ENCODE results near the gene QRFP. TPM values are rescaled to one million over a fixed set of nuclear protein-coding genes. Genes with fewer than 3 reads are reported as not detected.

The QRFP gene
- total RNA-seq, 4 donors from 2014 or later: 0.18 TPM; not detected in 3

GRCh38 chr9:130883479-130883878 is 13.1 kb downstream of the QRFP start:
- H3K27me3 ChIP-seq: no peaks in the 10 kb centered on the region
- intact Hi-C loops (cut with DNase I): no loop called here
- peaks cover 0 to 34% (median 8%) of the 10 kb centered on the region in 3 donors for H3K4me1 ChIP-seq
- TF ChIP-seq, protein P1, sequence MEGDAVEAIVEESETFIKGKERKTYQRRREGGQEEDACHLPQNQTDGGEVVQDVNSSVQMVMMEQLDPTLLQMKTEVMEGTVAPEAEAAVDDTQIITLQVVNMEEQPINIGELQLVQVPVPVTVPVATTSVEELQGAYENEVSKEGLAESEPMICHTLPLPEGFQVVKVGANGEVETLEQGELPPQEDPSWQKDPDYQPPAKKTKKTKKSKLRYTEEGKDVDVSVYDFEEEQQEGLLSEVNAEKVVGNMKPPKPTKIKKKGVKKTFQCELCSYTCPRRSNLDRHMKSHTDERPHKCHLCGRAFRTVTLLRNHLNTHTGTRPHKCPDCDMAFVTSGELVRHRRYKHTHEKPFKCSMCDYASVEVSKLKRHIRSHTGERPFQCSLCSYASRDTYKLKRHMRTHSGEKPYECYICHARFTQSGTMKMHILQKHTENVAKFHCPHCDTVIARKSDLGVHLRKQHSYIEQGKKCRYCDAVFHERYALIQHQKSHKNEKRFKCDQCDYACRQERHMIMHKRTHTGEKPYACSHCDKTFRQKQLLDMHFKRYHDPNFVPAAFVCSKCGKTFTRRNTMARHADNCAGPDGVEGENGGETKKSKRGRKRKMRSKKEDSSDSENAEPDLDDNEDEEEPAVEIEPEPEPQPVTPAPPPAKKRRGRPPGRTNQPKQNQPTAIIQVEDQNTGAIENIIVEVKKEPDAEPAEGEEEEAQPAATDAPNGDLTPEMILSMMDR (IDR thresholded peaks at IDR 0.05): no peak
- no peak for TF ChIP-seq POLR2A (IDR thresholded peaks at IDR 0.05)
- peaks cover 50 to 100% (median 74%) of the 10 kb centered on the region in 3 donors for H3K36me3 ChIP-seq
- no peak overlapping the region for H3K27ac ChIP-seq
- WGBS, 2 donors: 82 to 85% methylated on average over 4 to 5 of the region's 5 CpGs
- no peaks in the 10 kb centered on the region for H3K9me3 ChIP-seq
- no peak for DNase-seq
- H3K4me3 ChIP-seq: no peak overlapping the region

GRCh38 chr9:130882696-130883225 is 13.9 kb downstream of the QRFP start:
- no peaks in the 10 kb centered on the region for H3K9me3 ChIP-seq
- peaks cover 54 to 100% (median 74%) of the 10 kb centered on the region in 3 donors for H3K36me3 ChIP-seq
- WGBS, 2 donors: 75 to 86% methylated on average over 6 to 7 of the region's 15 CpGs
- no peak overlapping the region for H3K27ac ChIP-seq
- DNase-seq: no peak
- H3K4me1 ChIP-seq: peaks cover 0 to 31% (median 8%) of the 10 kb centered on the region in 3 donors
- H3K27me3 ChIP-seq: no peaks in the 10 kb centered on the region
- intact Hi-C loops (cut with DNase I): no loop called here
- no peak overlapping the region for H3K4me3 ChIP-seq
- TF ChIP-seq, protein P1 (IDR thresholded peaks at IDR 0.05): no peak
- no peak for TF ChIP-seq POLR2A (IDR thresholded peaks at IDR 0.05)

GRCh38 chr9:130881516-130881915 is 15.1 kb downstream of the QRFP start:
- no peak overlapping the region for H3K4me3 ChIP-seq
- intact Hi-C loops (cut with DNase I): no loop called here
- peaks cover 0 to 20% (median 5%) of the 10 kb centered on the region in 3 donors for H3K4me1 ChIP-seq
- no peaks in the 10 kb centered on the region for H3K9me3 ChIP-seq
- H3K36me3 ChIP-seq: peaks cover 46 to 100% (median 67%) of the 10 kb centered on the region in 3 donors
- TF ChIP-seq, protein P1 (IDR thresholded peaks at IDR 0.05): no peak
- TF ChIP-seq POLR2A (IDR thresholded peaks at IDR 0.05): no peak
- H3K27me3 ChIP-seq: no peaks in the 10 kb centered on the region
- DNase-seq: no peak
- no peak overlapping the region for H3K27ac ChIP-seq
- WGBS, 2 donors: 87 to 88% methylated on average over 6 of the region's 6 CpGs

GRCh38 chr9:130880599-130881220 is 15.9 kb downstream of the QRFP start:
- Histone ChIP-seq H3K27me3 (no peaks in the 10 kb centered on the region), H3K36me3 (peaks cover 38 to 100% (median 63%) of the 10 kb centered on the region in 3 donors), H3K9me3 (no peaks in the 10 kb centered on the region), H3K4me1 (peaks cover 0 to 12% (median 5%) of the 10 kb centered on the region in 3 donors), H3K4me3 (no peak overlapping the region), H3K27ac (peak overlapping the region in 1 of 4 donors; percentile 2)
- TF ChIP-seq, protein P1 (IDR thresholded peaks at IDR 0.05): no peak
- no peak for TF ChIP-seq POLR2A (IDR thresholded peaks at IDR 0.05)
- intact Hi-C loops (cut with DNase I): no loop called here
- WGBS, 2 donors: 90 to 98% methylated on average over 7 to 9 of the region's 16 CpGs
- no peak for DNase-seq

GRCh38 chr9:130879863-130880411 is 16.7 kb downstream of the QRFP start:
- 64 to 90% methylated on average over 3 of the region's 9 CpGs for WGBS, 2 donors
- intact Hi-C loops (cut with DNase I): loop anchor here (10.0 kb wide), 1 partner anchor 65 kb away; no protein-coding TSS in a partner anchor
- peaks cover 33 to 100% (median 64%) of the 10 kb centered on the region in 3 donors for H3K36me3 ChIP-seq
- no peak for DNase-seq
- no peak overlapping the region for H3K4me3 ChIP-seq
- peaks cover 0 to 6% (median 0%) of the 10 kb centered on the region in 3 donors for H3K4me1 ChIP-seq
- TF ChIP-seq, protein P1 (IDR thresholded peaks at IDR 0.05): no peak
- no peak for TF ChIP-seq POLR2A (IDR thresholded peaks at IDR 0.05)
- H3K27me3 ChIP-seq: no peaks in the 10 kb centered on the region
- no peak overlapping the region for H3K27ac ChIP-seq
- H3K9me3 ChIP-seq: no peaks in the 10 kb centered on the region
